Mesendoderm (in vitro differentiated cells): ENCODE data around the gene SPATS2.

Experiments used
- DNase-seq: peaks from one replicate; pipeline ENCODE4 v3.0.0; 2013
- H2AK5ac ChIP-seq: 2 replicates; pipeline ENCODE4 v1.6.1; 2013; ENCODE audit warnings: low read length, inconsistent platforms
- H2BK120ac ChIP-seq: 2 replicates; pipeline ENCODE4 v1.6.1; 2013; ENCODE audit warnings: low read depth, mild to moderate bottlenecking, low read length, moderate library complexity, mixed read lengths
- H2BK15ac ChIP-seq: replicated peaks from 2 replicates; pipeline ENCODE4 v1.6.1; 2013; ENCODE audit warnings: low read depth, mild to moderate bottlenecking, moderate library complexity
- H2BK5ac ChIP-seq: 2 replicates; pipeline ENCODE4 v1.6.1; 2013; ENCODE audit warnings: low read length, inconsistent platforms
- H3K18ac ChIP-seq: 2 replicates; pipeline ENCODE4 v1.6.1; 2013; ENCODE audit warnings: mild to moderate bottlenecking, low read length, mixed read lengths
- H3K23ac ChIP-seq: one replicate; pipeline ENCODE4 v1.6.1; 2013; ENCODE audit warnings: low read length
- H3K27ac ChIP-seq: 2 replicates; pipeline ENCODE4 v1.5.1; 2013; ENCODE audit warnings: low read depth, mild to moderate bottlenecking, inconsistent platforms, low read length, moderate library complexity
- H3K27me3 ChIP-seq: 2 replicates; pipeline ENCODE4 v1.6.1; 2013; ENCODE audit warnings: low read length, control low read depth, mild to moderate bottlenecking, inconsistent platforms; ENCODE audit not compliant: insufficient read depth, poor library complexity
- H3K36me3 ChIP-seq: 2 replicates; pipeline ENCODE4 v1.6.1; 2013; ENCODE audit warnings: low read length, inconsistent platforms; ENCODE audit not compliant: control insufficient read depth, insufficient read depth
- H3K4ac ChIP-seq: one replicate; pipeline ENCODE4 v1.6.1; 2013; ENCODE audit warnings: low read depth, mild to moderate bottlenecking, low read length, moderate library complexity
- H3K4me1 ChIP-seq: 2 replicates; pipeline ENCODE4 v1.6.1; 2013; ENCODE audit warnings: low read depth, low read length, inconsistent platforms; ENCODE audit not compliant: control insufficient read depth
- H3K4me2 ChIP-seq: 2 replicates; pipeline ENCODE4 v1.6.1; 2013; ENCODE audit warnings: low read length
- H3K4me3 ChIP-seq: 2 replicates; pipeline ENCODE4 v1.5.1; 2013; ENCODE audit warnings: mild to moderate bottlenecking, low read length
- H3K56ac ChIP-seq: one replicate; pipeline ENCODE4 v1.6.1; 2013; ENCODE audit warnings: low read length
- H3K79me1 ChIP-seq: 2 replicates; pipeline ENCODE4 v1.6.1; 2013; ENCODE audit warnings: low read length, inconsistent platforms
- H3K79me2 ChIP-seq: 2 replicates; pipeline ENCODE4 v1.6.1; 2013; ENCODE audit warnings: mild to moderate bottlenecking, low read length; ENCODE audit not compliant: control insufficient read depth, insufficient read depth
- H3K9ac ChIP-seq: 2 replicates; pipeline ENCODE4 v1.6.1; 2013; ENCODE audit warnings: low read length, inconsistent platforms
- H4K5ac ChIP-seq: one replicate; pipeline ENCODE4 v1.6.1; 2013; ENCODE audit warnings: low read length
- H4K8ac ChIP-seq: one replicate; pipeline ENCODE4 v1.6.1; 2013; ENCODE audit warnings: low read depth, mild to moderate bottlenecking, control low read depth, low read length, moderate library complexity
- WGBS: extraction: QIAGEN DNeasy Blood & Tissue Kit; methylation state at CpG from one replicate; pipeline ENCODE4 v1.1.7; 2013; ENCODE audit warnings: low lambda C conversion rate, missing lambda C conversion rate; ENCODE audit not compliant: insufficient coverage; ENCODE audit errors: extremely low coverage; 5-methylcytosine and 5-hydroxymethylcytosine counted together

The SPATS2 gene

GRCh38 chr12:49456131-49456679 lies 88.9 kb downstream of the SPATS2 start:
- Histone ChIP-seq H3K79me2 (peaks cover 2% of the 10 kb centered on the region), H3K36me3 (no peaks in the 10 kb centered on the region), H3K27me3 (no peaks in the 10 kb centered on the region), H3K4me3 (no peak overlapping the region), H4K5ac (no peak overlapping the region), H2BK120ac (no peak overlapping the region), H3K27ac (no peak overlapping the region), H3K18ac (no peak overlapping the region), H3K23ac (no peak overlapping the region), H3K79me1 (peaks cover 4% of the 10 kb centered on the region), H3K4ac (no peak overlapping the region), H3K4me2 (no peak overlapping the region), H2BK5ac (no peak overlapping the region), H3K9ac (no peak overlapping the region), H2BK15ac (no peak overlapping the region), H3K4me1 (no peaks in the 10 kb centered on the region), H3K56ac (no peak overlapping the region), H4K8ac (no peak overlapping the region), H2AK5ac (no peak overlapping the region)
- DNase-seq = peak; percentile 32
- WGBS = no CpG with 5 or more reads among the region's 2 CpGs

GRCh38 chr12:49458816-49459215 lies 91.6 kb downstream of the SPATS2 start:
- no peak overlapping the region for H3K56ac ChIP-seq
- no peaks in the 10 kb centered on the region for H3K27me3 ChIP-seq
- no peak overlapping the region for H2BK5ac ChIP-seq
- H3K27ac ChIP-seq = no peak overlapping the region
- no peak overlapping the region for H2AK5ac ChIP-seq
- no peak overlapping the region for H2BK120ac ChIP-seq
- peaks cover 4% of the 10 kb centered on the region for H3K36me3 ChIP-seq
- H4K5ac ChIP-seq = no peak overlapping the region
- no peak overlapping the region for H3K4me2 ChIP-seq
- H3K23ac ChIP-seq = no peak overlapping the region
- no peak overlapping the region for H3K9ac ChIP-seq
- H3K79me2 ChIP-seq = peaks cover 2% of the 10 kb centered on the region
- no peak overlapping the region for H3K4ac ChIP-seq
- H3K4me1 ChIP-seq = no peaks in the 10 kb centered on the region
- DNase-seq = no peak
- H3K79me1 ChIP-seq = peaks cover 4% of the 10 kb centered on the region
- no peak overlapping the region for H3K4me3 ChIP-seq
- no peak overlapping the region for H4K8ac ChIP-seq
- no CpG with 5 or more reads among the region's 3 CpGs for WGBS
- no peak overlapping the region for H3K18ac ChIP-seq
- no peak overlapping the region for H2BK15ac ChIP-seq

DNA sequence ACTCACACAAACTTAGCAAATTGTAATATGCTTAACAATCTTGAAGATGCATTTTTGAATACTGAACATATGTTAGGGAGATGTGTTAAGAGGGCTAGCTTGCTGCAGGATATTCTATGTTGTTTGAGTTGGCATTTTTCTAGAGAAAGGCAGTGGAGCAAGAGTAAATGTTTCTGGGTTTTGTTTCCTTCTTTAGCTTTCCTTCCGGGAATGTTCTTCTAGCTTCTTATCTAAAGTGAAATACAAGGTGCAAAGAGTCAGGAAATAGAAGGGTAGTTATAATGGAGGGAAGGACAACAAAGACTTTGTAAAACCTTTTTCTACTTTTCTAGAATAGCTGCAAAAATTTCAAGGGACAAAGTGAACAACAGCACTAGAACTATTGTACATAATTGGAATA lies 94.0 kb downstream of the SPATS2 start:
- H3K79me2 ChIP-seq = no peaks in the 10 kb centered on the region
- H4K5ac ChIP-seq = no peak overlapping the region
- no peak overlapping the region for H3K27ac ChIP-seq
- H3K4me3 ChIP-seq = no peak overlapping the region
- H2BK15ac ChIP-seq = no peak overlapping the region
- H2BK5ac ChIP-seq = no peak overlapping the region
- H3K4me1 ChIP-seq = no peaks in the 10 kb centered on the region
- H3K36me3 ChIP-seq = peaks cover 4% of the 10 kb centered on the region
- no peaks in the 10 kb centered on the region for H3K27me3 ChIP-seq
- H3K4ac ChIP-seq = no peak overlapping the region
- no peak overlapping the region for H2BK120ac ChIP-seq
- H3K18ac ChIP-seq = no peak overlapping the region
- H2AK5ac ChIP-seq = no peak overlapping the region
- WGBS = no CpG with 5 or more reads among the region's 1 CpG
- H3K23ac ChIP-seq = no peak overlapping the region
- no peak overlapping the region for H4K8ac ChIP-seq
- H3K9ac ChIP-seq = no peak overlapping the region
- H3K79me1 ChIP-seq = peaks cover 1% of the 10 kb centered on the region
- no peak overlapping the region for H3K56ac ChIP-seq
- peak; percentile 8 for DNase-seq
- no peak overlapping the region for H3K4me2 ChIP-seq

GRCh38 chr12:49462083-49462744 lies 95.0 kb downstream of the SPATS2 start:
- H3K4me2 ChIP-seq = no peak overlapping the region
- H4K5ac ChIP-seq = no peak overlapping the region
- WGBS = no CpG with 5 or more reads among the region's 11 CpGs
- H3K56ac ChIP-seq = peak overlapping the region; percentile 34
- peak overlapping the region; percentile 98 for H3K23ac ChIP-seq
- H2BK120ac ChIP-seq = no peak overlapping the region
- H3K18ac ChIP-seq = no peak overlapping the region
- peaks cover 1% of the 10 kb centered on the region for H3K79me1 ChIP-seq
- peaks cover 4% of the 10 kb centered on the region for H3K36me3 ChIP-seq
- no peak overlapping the region for H4K8ac ChIP-seq
- no peaks in the 10 kb centered on the region for H3K4me1 ChIP-seq
- H3K27ac ChIP-seq = no peak overlapping the region
- no peaks in the 10 kb centered on the region for H3K27me3 ChIP-seq
- H3K4ac ChIP-seq = no peak overlapping the region
- no peak overlapping the region for H2BK15ac ChIP-seq
- H3K9ac ChIP-seq = no peak overlapping the region
- no peak overlapping the region for H2BK5ac ChIP-seq
- DNase-seq = peak; percentile 6
- H3K79me2 ChIP-seq = no peaks in the 10 kb centered on the region
- H3K4me3 ChIP-seq = no peak overlapping the region
- no peak overlapping the region for H2AK5ac ChIP-seq

- H3K4me3 ChIP-seq = no peak overlapping the region
- H2BK15ac ChIP-seq = no peak overlapping the region
- no peak overlapping the region for H2BK120ac ChIP-seq
- no peak overlapping the region for H3K4me2 ChIP-seq
- H3K79me1 ChIP-seq = no peaks in the 10 kb centered on the region
- DNase-seq = no peak
- no peak overlapping the region for H3K27ac ChIP-seq
- WGBS = no CpG with 5 or more reads among the region's 2 CpGs
- H3K36me3 ChIP-seq = peaks cover 4% of the 10 kb centered on the region
- H2AK5ac ChIP-seq = no peak overlapping the region
- no peak overlapping the region for H3K9ac ChIP-seq
- H3K4me1 ChIP-seq = no peaks in the 10 kb centered on the region
- no peak overlapping the region for H4K5ac ChIP-seq
- H3K56ac ChIP-seq = no peak overlapping the region
- no peak overlapping the region for H3K4ac ChIP-seq
- H3K27me3 ChIP-seq = no peaks in the 10 kb centered on the region
- no peak overlapping the region for H3K18ac ChIP-seq
- H2BK5ac ChIP-seq = no peak overlapping the region
- H4K8ac ChIP-seq = no peak overlapping the region
- no peak overlapping the region for H3K23ac ChIP-seq
- H3K79me2 ChIP-seq = no peaks in the 10 kb centered on the region
These were observed 97.9 kb downstream of the SPATS2 start for GRCh38 chr12:49465132-49465531.

GRCh38 chr12:49470986-49471385 lies 103.7 kb downstream of the SPATS2 start:
- Histone ChIP-seq H3K9ac (no peak overlapping the region), H3K4me3 (no peak overlapping the region), H3K4me2 (no peak overlapping the region), H3K79me1 (no peaks in the 10 kb centered on the region), H2AK5ac (no peak overlapping the region), H3K18ac (no peak overlapping the region), H3K36me3 (no peaks in the 10 kb centered on the region), H2BK5ac (no peak overlapping the region), H3K23ac (no peak overlapping the region), H4K5ac (no peak overlapping the region), H2BK15ac (no peak overlapping the region), H2BK120ac (no peak overlapping the region), H4K8ac (no peak overlapping the region), H3K27ac (no peak overlapping the region), H3K79me2 (no peaks in the 10 kb centered on the region), H3K27me3 (no peaks in the 10 kb centered on the region), H3K4ac (no peak overlapping the region), H3K56ac (no peak overlapping the region), H3K4me1 (no peaks in the 10 kb centered on the region)
- no peak for DNase-seq
